ENCODE data around the gene ANKFN1.

The ANKFN1 gene

DNA sequence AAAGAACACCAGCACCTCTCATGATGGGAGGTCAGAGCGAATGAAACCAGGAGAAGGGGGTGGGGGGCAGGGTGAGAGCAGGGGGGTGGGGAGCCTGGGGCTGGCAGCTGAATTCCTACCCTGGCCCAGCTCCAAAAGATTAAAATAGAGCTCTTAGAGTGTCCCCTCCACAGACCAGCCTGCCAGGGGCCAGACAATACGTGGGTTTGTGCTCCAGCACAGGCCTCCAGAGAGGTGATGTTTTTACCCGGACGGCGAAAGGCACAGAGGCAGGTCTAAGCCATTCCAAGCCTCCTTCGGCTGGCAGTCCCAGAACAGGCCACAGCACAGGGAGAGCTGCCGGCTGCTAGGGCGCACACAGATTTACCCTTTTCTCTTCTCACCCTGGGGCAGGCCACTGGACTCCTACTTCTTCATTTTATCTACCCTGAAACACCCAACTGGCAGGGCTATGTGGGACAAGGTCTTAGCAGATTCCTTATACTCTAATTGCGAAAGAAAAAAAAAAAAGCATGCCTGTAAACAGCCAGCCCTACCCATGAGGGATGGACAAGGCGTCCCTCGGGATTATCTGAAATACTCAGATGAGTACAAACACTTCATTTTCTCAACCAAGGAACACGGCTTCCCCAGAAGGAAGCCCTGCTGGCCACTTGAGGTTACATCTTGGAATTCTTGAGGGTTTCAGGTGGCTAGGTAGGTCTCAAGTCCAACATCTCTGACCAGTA, 368.3 kb downstream of the ANKFN1 start:
- DNase-seq = no peak

DNA sequence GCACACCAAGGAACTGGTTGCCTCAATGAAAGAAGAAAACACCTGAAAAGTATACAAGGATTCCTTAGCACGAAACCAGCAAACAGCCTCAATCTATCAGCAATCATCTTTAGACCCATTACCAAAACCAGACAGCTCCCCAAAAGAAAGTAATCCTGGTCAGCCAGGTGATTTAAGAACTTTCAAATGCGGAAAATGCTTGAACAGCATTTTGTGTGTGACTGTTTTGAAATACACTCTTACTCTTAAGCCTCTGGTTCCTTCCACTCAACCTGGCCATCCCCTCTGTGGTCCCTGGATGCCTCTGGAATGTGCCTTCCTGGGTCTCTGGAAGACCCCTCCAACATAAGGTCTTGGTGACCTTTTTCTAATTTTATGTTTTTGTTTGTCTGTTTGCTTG, 369.8 kb downstream of the ANKFN1 start:
- no peak for DNase-seq

DNA sequence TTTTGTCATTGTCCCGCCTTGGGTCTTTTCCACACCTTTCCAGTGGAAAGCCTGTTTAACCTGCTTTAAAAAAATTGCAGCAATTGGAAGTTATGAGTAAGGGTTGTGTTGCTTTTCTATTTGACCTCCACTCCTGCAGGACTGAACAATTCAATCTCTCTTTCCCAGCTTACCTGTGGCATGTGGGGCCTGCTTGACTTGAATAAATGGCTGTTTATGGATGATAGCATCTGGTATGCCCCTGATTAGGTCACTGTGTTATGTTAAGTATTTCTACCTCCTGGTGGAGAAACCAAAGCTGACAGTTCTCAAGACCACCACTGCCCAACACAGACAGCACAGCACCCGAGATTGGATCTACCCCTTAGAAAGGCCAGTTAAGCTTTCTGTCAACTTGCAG, 375.4 kb downstream of the ANKFN1 start:
- DNase-seq = no peak

DNA sequence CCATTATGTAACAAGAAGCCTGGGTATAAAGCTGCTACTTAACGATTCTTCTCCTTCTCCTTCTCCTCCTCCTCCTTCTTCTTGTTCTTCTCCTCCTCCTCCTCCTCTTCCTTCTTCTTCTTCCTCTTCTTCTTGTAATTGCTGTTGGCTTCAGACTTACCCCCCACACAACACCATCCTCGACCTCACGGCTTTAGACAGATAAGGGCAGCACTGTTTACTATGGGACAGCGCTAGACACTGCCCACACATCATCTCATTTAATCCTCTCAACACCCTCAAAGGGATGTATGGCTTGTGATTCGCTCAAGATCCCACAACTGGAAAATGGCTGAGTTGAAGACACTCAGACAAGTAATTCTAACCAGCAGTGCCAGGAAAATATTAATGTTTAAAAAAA, 379.7 kb downstream of the ANKFN1 start:
- DNase-seq = no peak

DNA sequence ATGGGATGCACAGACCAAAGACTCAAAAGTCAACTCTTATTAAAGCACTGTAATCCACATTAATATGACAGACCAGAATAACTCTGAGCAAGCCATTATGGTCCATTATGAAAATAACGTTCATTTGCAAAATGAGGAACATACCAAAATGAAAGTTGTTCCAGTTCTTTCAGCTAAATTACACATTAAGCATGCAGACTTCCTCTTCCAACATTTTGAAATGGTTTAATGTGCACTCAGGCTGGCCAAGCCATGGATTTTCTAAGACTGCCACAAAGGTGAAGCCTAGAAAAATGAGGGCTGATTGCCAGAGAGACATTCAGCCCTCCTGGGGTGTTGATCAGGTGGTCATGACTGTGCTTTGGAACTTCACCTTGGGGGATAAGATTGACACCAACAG, 383.5 kb downstream of the ANKFN1 start:
- no peak for DNase-seq

DNA sequence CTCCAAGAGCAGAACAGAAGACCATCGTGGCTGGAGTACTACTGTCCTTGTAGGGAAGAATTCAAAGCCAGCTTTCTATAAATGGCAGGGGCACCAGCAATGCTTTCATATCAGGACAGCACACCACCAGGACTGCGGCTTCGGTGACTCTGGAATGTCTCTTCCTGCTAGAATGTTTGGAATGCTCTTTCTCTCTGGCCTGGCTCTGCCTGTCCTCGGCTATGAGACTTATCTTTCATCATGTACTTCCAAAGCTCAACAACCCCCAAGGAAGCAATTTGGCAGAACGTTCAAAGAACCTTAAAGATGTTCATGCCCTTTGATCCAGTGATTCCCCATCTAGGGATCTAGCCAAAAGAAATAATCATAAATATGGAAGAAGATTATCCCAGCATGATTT, 387.6 kb downstream of the ANKFN1 start:
- no peak for DNase-seq

DNA sequence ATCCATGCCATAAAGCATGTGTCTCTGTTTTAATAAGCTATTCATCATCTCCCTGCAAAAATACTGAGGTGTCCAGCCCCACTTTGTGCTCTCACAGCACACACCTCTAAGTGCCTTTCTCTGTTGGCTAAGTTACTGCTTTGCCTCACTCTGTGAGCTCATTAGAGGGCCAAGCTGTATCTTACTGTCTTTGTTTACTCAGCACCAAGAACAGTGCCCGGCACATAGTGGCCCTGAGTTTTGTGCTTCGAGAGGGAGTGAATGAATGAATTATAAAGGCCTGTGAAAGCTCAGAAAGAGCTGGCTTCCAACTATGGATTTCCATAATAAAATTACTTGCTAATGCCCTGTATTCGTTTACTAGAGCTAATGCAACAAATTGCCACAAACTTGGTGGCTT, 390.0 kb downstream of the ANKFN1 start:
- DNase-seq = no peak

DNA sequence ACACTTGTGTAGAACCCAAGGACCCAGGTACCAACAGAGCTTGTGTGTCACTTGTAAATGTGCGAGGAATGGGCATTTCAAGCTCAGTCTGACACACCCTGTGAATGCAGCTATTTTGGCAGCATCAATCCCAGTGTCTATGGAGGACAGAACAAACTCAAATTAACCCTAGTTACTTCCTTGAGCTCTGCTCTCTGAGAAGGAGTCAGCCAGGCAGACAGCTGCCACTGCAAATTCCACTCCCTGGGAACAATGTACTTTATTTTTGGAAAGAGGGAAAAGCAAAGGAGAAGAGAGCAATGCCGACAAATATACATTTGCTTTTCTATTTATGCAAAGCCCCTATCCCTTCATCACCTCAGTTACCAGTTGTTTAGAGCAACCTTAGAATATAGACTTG, 391.8 kb downstream of the ANKFN1 start:
- DNase-seq = no peak

DNA sequence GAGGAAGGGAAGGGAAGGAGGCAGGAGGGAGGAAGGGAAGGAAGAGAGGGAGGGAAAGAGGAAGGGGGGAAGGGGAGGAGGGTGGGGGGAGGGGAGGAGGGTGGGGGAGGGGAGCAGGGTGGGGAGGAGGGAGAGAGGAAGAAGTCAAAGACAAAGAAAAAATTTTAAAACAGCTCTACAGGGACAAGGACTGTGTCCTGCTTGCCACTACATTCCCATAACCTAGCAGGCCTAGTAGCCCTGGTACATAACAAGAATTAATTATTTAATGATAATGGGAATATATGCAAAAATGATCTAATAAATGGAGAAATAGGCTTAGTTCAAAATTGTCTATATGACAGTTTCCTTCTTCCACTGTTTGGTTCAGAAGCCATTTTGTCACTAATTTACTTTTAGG, 392.7 kb downstream of the ANKFN1 start:
- no peak for DNase-seq

DNA sequence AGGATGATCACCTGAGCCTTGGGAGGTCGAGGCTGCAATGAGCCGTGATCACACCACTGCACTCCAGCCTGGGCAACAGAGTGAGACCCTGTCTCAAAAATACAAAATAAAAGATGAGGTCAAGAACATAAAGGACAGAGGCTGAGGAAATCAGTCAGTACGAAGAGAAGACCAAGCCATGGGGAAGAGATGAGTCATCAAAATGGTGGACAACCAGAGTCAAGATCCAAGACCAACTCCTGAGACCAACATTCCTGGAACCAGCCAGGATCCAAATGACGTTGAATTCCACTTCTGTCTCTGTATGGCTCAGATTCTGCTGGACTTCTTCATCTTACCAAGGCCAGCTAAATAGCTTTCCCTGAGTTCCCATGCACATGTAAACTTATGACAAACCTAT, 395.4 kb downstream of the ANKFN1 start:
- no peak for DNase-seq

DNA sequence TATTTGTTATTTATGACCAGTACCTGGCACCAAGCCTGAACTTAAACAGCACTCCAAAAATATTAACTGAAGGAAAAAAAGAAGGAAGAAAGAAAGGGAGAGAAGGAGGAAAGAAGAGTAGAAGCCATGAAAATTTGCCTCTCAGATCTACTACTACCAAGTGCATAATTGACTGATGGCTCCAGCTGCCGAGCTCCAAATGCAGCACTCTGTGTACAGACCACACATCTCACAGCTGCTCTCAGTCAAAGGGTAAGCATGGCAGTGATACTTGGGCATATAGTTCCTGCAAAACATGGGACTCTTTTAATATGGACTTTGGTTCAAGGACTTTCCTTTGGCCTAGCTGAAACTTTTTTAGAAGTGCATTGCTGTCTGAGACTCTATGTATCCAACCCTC, 396.2 kb downstream of the ANKFN1 start:
- DNase-seq = no peak

DNA sequence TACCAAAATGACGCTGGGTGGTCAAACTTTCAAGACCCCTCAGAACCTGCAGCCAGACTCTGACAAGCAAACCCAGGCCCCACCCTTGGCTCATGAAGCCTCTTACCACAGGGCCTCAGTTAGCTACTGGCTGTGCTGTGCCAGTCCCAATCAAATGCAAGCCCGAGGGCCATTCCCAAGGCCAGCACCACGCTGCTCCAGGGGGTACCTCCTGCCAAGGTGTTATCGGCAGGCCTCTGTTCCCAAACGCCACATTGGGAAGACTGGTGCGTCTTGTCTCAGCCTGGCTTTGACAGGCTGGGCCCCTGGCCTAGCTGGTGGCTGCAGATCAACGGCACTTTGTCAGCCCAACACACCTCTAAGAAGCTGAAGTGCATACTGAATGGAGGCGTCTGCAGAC, 404.4 kb downstream of the ANKFN1 start:
- DNase-seq = no peak

DNA sequence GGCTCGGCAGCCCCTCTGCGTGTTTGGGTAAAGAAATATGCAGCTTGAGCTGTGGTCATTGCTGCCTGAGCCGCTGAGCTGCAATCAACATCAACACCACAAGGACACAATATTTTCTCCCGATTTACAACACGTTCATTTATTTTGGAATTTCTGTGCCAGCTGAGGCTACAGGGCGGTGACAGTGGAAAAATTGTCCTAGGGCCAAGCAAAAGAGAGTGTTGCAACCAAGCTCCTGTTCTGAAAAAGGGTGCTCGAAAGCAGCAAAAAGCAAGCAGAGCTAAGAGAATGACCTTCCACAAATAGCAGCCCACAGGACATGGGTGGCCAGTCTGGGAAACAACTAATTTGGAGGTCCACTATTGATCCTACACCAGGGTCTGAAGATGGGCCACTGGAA, 404.8 kb downstream of the ANKFN1 start:
- DNase-seq = no peak
